ENCODE results near the gene HOXC10.

Gene HOXC10

GRCh38 chr12:53965281-53966084 is 19.5 kb upstream of the HOXC10 start:
- no peak for DNase-seq (ENCODE audit: low spot score)

GRCh38 chr12:53966085-53966384 is 18.9 kb upstream of the HOXC10 start:
- no peak for DNase-seq (ENCODE audit: low spot score)

GRCh38 chr12:53966385-53967133 is 18.4 kb upstream of the HOXC10 start:
- DNase-seq (ENCODE audit: low spot score), result no peak

- DNase-seq (ENCODE audit: low spot score), result no peak
Observed at GRCh38 chr12:53967421-53967925, 17.5 kb upstream of the HOXC10 start.

GRCh38 chr12:53968214-53969127 is 16.5 kb upstream of the HOXC10 start:
- no peak for DNase-seq (ENCODE audit: low spot score)

GRCh38 chr12:53969588-53970259 is 15.2 kb upstream of the HOXC10 start:
- DNase-seq (ENCODE audit: low spot score), result no peak

GRCh38 chr12:53970451-53970850 is 14.5 kb upstream of the HOXC10 start:
- no peak for DNase-seq (ENCODE audit: low spot score)

GRCh38 chr12:53971129-53971528 is 13.8 kb upstream of the HOXC10 start:
- no peak for DNase-seq (ENCODE audit: low spot score)

- no peak for DNase-seq (ENCODE audit: low spot score)
Observed at GRCh38 chr12:53971686-53972085, 13.3 kb upstream of the HOXC10 start.

- peak; percentile 63 for DNase-seq (ENCODE audit: low spot score)
Observed at GRCh38 chr12:53972152-53972702, 12.7 kb upstream of the HOXC10 start.

- DNase-seq (ENCODE audit: low spot score), result no peak
Observed at GRCh38 chr12:53972722-53973235, 12.2 kb upstream of the HOXC10 start, which contains the start of gene HOXC11. Gene HOXC11 (plus strand): TSS chr12:53973126. CDS start chr12:53973242, 116 bp downstream.

- peak; percentile 60 for DNase-seq (ENCODE audit: low spot score)
Observed at GRCh38 chr12:53973236-53974042, 11.5 kb upstream of the HOXC10 start.

GRCh38 chr12:53974084-53975063 is 10.6 kb upstream of the HOXC10 start, which contains the start of gene HOTAIR:
Gene HOTAIR (minus strand): TSS chr12:53974954.
- peak; percentile 68 for DNase-seq (ENCODE audit: low spot score)

- DNase-seq (ENCODE audit: low spot score), result no peak
Observed at GRCh38 chr12:53975064-53975471, 9.9 kb upstream of the HOXC10 start.

- DNase-seq (ENCODE audit: low spot score), result no peak
Observed at GRCh38 chr12:53975479-53976152, 9.3 kb upstream of the HOXC10 start.

GRCh38 chr12:53976172-53976822 is 8.6 kb upstream of the HOXC10 start:
- DNase-seq (ENCODE audit: low spot score), result no peak

GRCh38 chr12:53976823-53977595 is 7.9 kb upstream of the HOXC10 start:
- DNase-seq (ENCODE audit: low spot score), result no peak
